B cell (primary cell): ENCODE data around the gene HMOX2. TPM values are rescaled to one million over a fixed set of nuclear protein-coding genes. Genes with fewer than 3 reads are reported as not detected.

Experiments used
- ATAC-seq: fragments of 200-7000 bp; cut with Tn5 transposase; one replicate; pipeline ENCODE4 v1.10.0; 2021; ENCODE audit warnings: low read depth, mild to moderate bottlenecking, moderate number of reproducible peaks, moderate library complexity
- CTCF ChIA-PET: fragments of 350-600 bp; sonication (Branson Sonifier 250); formaldehyde crosslinking; loops from one replicate; lab custom pipeline; 2021; ENCODE audit warnings: antibody characterized with exemption, inconsistent platforms; lab: Charles Lee
- POLR2A ChIA-PET: fragments of 350-600 bp; sonication (Branson Sonifier 250); formaldehyde crosslinking; loops from one replicate; lab custom pipeline; 2021; ENCODE audit warnings: antibody characterized with exemption; lab: Charles Lee
- DNase-seq: peaks from one replicate; pipeline ENCODE4 v3.0.0; 2013
- H2AFZ ChIP-seq: 2 replicates; pipeline ENCODE4 v1.6.1; 2012; ENCODE audit warnings: mild to moderate bottlenecking, low read depth, low read length; ENCODE audit not compliant: insufficient read depth, poor library complexity, severe bottlenecking
- H3K27ac ChIP-seq, 2 donors: 1 replicate in 1 of 2; 2 replicates in 1 of 2; pipeline ENCODE4 v1.5.1; 2012 to 2013; ENCODE audit warnings: low read length in 2 of 2, mild to moderate bottlenecking in 2 of 2, moderate library complexity in 1 of 2
- H3K27me3 ChIP-seq, 4 experiments: fragments of 200-600 bp in 1 of 4; sonication (generic) in 1 of 4; replicated peaks in 1 of 4; 1 replicate in 2 of 4; 2 replicates in 2 of 4; pipeline versions ENCODE4 v1.6.1 to v1.7.0; 2013 to 2016; ENCODE audit warnings: low read length in 3 of 4, mild to moderate bottlenecking in 2 of 4, mixed read lengths in 1 of 4, moderate library complexity in 1 of 4; ENCODE audit not compliant: insufficient read depth in 4 of 4, control insufficient read depth in 3 of 4; ENCODE audit errors: control extremely low read depth in 1 of 4
- H3K36me3 ChIP-seq, 2 experiments: replicated peaks in 1 of 2; 1 replicate in 1 of 2; 2 replicates in 1 of 2; pipeline versions ENCODE4 v1.6.1 to v1.7.1; 2013; ENCODE audit warnings: low read length in 1 of 2; ENCODE audit not compliant: insufficient read depth in 2 of 2, control insufficient read depth in 1 of 2; ENCODE audit errors: control extremely low read depth in 1 of 2, extremely low read depth in 1 of 2
- H3K4me1 ChIP-seq, 2 donors: fragments of 200-600 bp in 1 of 2; sonication (generic) in 1 of 2; 1 replicate in 1 of 2; 2 replicates in 1 of 2; pipeline versions ENCODE4 v1.5.1 to v1.6.1; 2013 to 2017; ENCODE audit warnings: low read length in 2 of 2; ENCODE audit not compliant: control insufficient read depth in 2 of 2, insufficient read depth in 2 of 2
- H3K4me2 ChIP-seq: replicated peaks from 2 replicates; pipeline ENCODE3; 2012; ENCODE audit warnings: mild to moderate bottlenecking, low read depth, low read length; ENCODE audit not compliant: poor library complexity, severe bottlenecking
- H3K4me3 ChIP-seq, 5 experiments: fragments of 200-600 bp in 1 of 5; sonication (generic) in 1 of 5; 1 replicate in 3 of 5; 2 replicates in 2 of 5; pipeline versions ENCODE4 v1.5.1 to v1.7.0; 2011 to 2016; ENCODE audit warnings: low read length in 4 of 5, mild to moderate bottlenecking in 4 of 5, low read depth in 2 of 5, control low read depth in 1 of 5, moderate library complexity in 1 of 5; ENCODE audit not compliant: insufficient read depth in 1 of 5; ENCODE audit errors: control extremely low read depth in 1 of 5, extremely low read depth in 1 of 5
- H3K79me2 ChIP-seq: fragments of 200-600 bp; sonication (generic); one replicate; pipeline ENCODE4 v1.6.0; 2016; ENCODE audit warnings: low read length; ENCODE audit not compliant: control insufficient read depth, insufficient read depth
- H3K9ac ChIP-seq: fragments of 200-600 bp; sonication (generic); 2 replicates; pipeline ENCODE4 v1.6.1; 2017; ENCODE audit warnings: mild to moderate bottlenecking, low read length, moderate library complexity
- H3K9me3 ChIP-seq, 3 donors: one replicate each; pipeline versions ENCODE4 v1.6.1 to v1.7.1; 2013; ENCODE audit warnings: low read length in 2 of 3; ENCODE audit not compliant: control insufficient read depth in 2 of 3, insufficient read depth in 1 of 3; ENCODE audit errors: control extremely low read depth in 1 of 3
- H4K20me1 ChIP-seq: 2 replicates; pipeline ENCODE4 v1.6.0; 2012; ENCODE audit warnings: mild to moderate bottlenecking, low read length; ENCODE audit not compliant: insufficient read depth, control insufficient read depth, poor library complexity, severe bottlenecking
- H3K27ac Mint-ChIP-seq: one replicate; pipeline ENCODE4 v1.8.0; 2021; ENCODE audit warnings: mixed read lengths
- H3K27me3 Mint-ChIP-seq: one replicate; pipeline ENCODE4 v1.8.0; 2021; ENCODE audit warnings: mixed read lengths
- H3K4me1 Mint-ChIP-seq: one replicate; pipeline ENCODE4 v1.8.0; 2021; ENCODE audit warnings: mixed read lengths
- H3K4me3 Mint-ChIP-seq: one replicate; pipeline ENCODE4 v1.8.0; 2021; ENCODE audit warnings: mixed read lengths
- H3K9me3 Mint-ChIP-seq: one replicate; pipeline ENCODE4 v1.8.0; 2022; ENCODE audit warnings: mixed read lengths; ENCODE audit not compliant: insufficient read depth
- CTCF ChIP-seq: fragments of 200-600 bp; IDR thresholded peaks from one replicate; pipeline ENCODE4 v1.8.0; 2022; ENCODE audit warnings: antibody characterized with exemption, mild to moderate bottlenecking
- EZH2 ChIP-seq: IDR thresholded peaks from 2 replicates; pipeline ENCODE4 v1.6.1; 2012; ENCODE audit warnings: borderline replicate concordance, low read depth, mild to moderate bottlenecking, moderate library complexity, low read length; ENCODE audit not compliant: insufficient read depth, poor library complexity, severe bottlenecking
- WGBS: methylation state at CpG from one replicate; pipeline ENCODE4 v1.1.5; 2013; ENCODE audit warnings: missing lambda C conversion rate; ENCODE audit not compliant: insufficient coverage; 5-methylcytosine and 5-hydroxymethylcytosine counted together
- intact Hi-C: fragments of 100-400 bp; cut with micrococcal nuclease; formaldehyde crosslinking; loops from one replicate; pipeline ENCODE4 v1.10.0; 2022
- polyA plus RNA-seq: library from polyadenylated mRNA; depleted of rRNA; stranded (reverse); fragments of >200 nt; gene quantifications from 2 replicates; pipeline ENCODE4 v1.2.3, GENCODE V29; 2012
- total RNA-seq, 2 donors: library from RNA; stranded (reverse); fragments of 120-200 nt in 1 of 2; gene quantifications; 1 replicate in 1 of 2; 2 replicates in 1 of 2; pipeline versions ENCODE4 v1.2.3 to v1.2.4, GENCODE V29; 2013 to 2022

HMOX2 gene
- total and polyA plus RNA-seq, 2 donors (not counting 1 experiment from before 2014, with no cell fraction given) = 36.5 to 39.0 TPM

- no peak overlapping the region for H3K4me3 Mint-ChIP-seq
Measured at GRCh38 chr16:4517812-4518680, 41.8 kb downstream of the HMOX2 start.

More at GRCh38 chr16:4517812-4518680, 41.8 kb downstream of the HMOX2 start:
- Histone ChIP-seq H3K4me1 (peaks cover 27 to 38% of the 10 kb centered on the region in 2 donors), H3K4me2 (no peak overlapping the region), H3K79me2 (peaks cover 46% of the 10 kb centered on the region), H3K9ac (no peak overlapping the region), H3K27me3 (no peaks in the 10 kb centered on the region), H4K20me1 (peaks cover 11% of the 10 kb centered on the region), H3K36me3 (peaks cover 0 to 9% of the 10 kb centered on the region in 2 experiments), H3K9me3 (no peaks in the 10 kb centered on the region), H2AFZ (no peak overlapping the region), H3K27ac (no peak overlapping the region), H3K4me3 (no peak overlapping the region)
- DNase-seq (no peak), ATAC-seq (no peak)
- CTCF ChIA-PET = interaction anchor here (1.0 to 1.3 kb wide), 3 partner anchors 29 to 32 kb away, joined by 3 to 4 read pairs (median 3); no protein-coding TSS in a partner anchor
- H3K4me1 Mint-ChIP-seq = peaks cover 29% of the 10 kb centered on the region
- POLR2A ChIA-PET = no interaction called here
- 86% methylated on average over 11 of the region's 12 CpGs for WGBS
- intact Hi-C loops = no loop called here
- H3K27me3 Mint-ChIP-seq = no peaks in the 10 kb centered on the region
- no peaks in the 10 kb centered on the region for H3K9me3 Mint-ChIP-seq
- H3K27ac Mint-ChIP-seq = no peak overlapping the region
- no peak for TF ChIP-seq CTCF
- TF ChIP-seq EZH2 = no peak
